ENCODE measurements around the gene FES.
"Not testable (repeated sequence)": the region's sequence is repeated elsewhere in the genome, so short reads cannot be mapped to it uniquely, and the experiment has no call there.

The FES gene

DNA sequence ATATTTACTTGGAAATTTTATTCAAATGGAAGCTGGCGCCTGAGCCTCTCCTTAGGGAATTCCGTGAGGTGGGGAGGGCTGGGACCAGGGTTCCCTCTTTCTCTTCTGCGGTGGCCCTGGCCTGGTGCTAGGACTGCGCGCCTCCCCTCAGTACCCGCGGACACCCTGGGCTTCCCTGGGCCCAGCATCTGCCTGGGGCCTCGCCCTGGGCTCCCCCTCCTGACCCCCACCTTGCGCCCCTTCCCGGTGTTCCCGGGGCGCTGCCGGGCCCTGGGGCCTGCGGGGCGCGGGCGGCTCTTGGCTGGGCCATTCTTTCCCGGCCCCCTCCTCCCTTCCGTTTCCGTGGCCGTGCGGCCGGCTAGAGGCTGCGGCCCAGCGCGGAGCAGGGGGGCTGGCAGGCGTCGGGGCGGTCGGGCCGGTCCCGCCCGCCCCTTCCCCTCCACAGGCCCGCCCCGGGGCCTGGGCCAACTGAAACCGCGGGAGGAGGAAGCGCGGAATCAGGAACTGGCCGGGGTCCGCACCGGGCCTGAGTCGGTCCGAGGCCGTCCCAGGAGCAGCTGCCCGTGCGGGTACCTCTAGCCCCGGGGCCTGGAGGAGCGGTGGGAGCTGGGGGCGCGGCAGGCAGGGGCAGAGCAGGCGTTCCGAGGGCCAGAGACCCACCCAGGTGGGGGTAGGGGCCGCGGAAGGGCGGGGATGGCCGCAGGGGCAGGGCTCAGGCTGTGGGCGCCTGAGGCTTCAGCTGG, at the start of gene FES:
TSS of gene FES (plus strand) at position 529 of the 743 bp plus-strand sequence. CDS start 542 bp downstream, outside the sequence.
- peak in 1 of 2 donors; percentile 57 for DNase-seq

- no peak for DNase-seq
These were observed 49.7 kb upstream of the FES start for GRCh38 chr15:90834626-90835025.

DNA sequence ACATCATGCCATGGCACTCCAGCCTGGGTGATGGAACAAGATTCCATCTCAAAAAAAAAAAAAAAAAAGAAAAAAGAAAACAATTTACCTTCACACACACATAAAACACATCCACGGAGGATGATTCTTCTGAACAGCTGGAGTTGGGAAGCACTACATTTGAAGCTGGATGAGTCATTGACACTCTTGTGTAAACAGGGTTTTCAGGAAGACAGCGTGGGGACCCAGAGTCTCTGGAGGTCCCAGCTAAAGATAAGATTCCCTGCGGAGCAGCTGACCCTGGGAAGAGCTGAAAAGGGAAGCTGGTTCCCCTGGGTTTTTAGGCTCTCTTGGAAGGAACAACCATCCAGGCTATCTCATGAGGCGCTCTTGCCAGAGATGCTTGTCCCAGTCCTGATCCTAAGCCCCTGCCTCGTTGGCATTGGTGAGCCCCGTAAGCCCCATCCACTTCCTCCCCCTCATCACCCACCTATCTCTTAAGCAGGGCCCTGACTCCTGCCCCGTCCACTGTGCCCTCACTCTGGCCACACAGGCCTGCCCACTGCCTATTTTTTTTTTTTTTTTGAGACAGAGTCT, 47.9 kb upstream of the FES start:
- no peak for DNase-seq

- no peak for DNase-seq
These were observed 47.2 kb upstream of the FES start for GRCh38 chr15:90837094-90837493.

DNA sequence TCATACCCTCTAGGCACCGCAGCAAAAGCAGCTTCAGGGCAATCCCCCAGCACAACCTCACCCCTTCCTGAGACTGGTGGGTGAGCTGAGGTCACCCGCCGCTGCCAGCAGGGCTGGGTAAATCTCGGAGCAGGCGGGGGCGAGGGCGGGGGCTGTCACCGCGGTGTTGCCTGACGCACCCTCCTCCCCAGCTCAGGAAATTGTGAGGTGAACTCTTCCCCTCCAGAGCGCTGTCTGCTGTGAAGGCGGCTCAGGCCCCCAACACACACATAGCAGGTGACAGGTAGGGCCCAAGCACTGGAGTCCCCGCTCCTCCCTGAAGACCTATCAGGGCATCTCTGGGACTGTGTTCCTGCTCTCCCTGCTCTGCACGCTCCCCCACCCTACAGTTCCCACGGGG, 46.2 kb upstream of the FES start:
- DNase-seq: peak in 1 of 2 donors; percentile 89

- DNase-seq: no peak
These were observed 45.8 kb upstream of the FES start for GRCh38 chr15:90838544-90838943.

GRCh38 chr15:90839187-90840071, 44.9 kb upstream of the FES start:
- DNase-seq: peak; percentile 50 to 64

DNA sequence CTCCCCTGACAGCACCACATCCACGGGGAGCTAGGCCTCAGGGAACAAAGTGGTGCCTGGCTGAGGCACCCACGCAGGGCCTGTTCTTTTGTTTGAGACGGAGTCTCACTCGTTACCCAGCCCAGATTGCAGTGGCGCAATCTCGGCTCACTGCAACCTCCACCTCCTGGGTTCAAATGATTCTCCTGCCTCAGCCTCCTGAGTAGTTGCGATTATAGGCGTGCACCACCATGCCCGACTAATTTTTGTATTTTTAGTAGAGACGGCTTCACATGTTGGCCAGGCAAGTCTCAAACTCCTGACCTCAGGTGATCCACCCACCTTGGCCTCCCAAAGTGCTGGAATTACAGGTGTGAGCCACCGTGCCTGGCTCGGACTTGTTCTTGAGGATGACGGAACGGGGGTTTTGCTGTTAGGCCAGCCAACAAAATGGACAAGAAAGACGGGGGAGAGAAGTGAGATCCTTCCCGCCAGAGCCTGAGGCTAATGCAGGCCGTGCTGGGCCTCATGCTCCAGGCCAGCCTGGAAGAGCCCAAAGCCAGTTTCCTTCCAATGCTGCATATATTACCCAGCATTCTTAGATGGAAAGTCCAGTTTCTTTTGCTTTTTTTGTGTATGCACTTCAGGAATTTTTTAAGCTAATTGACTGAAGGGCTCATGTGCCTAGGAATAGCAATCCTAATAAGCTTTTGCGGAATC, 44.0 kb upstream of the FES start:
- no peak for DNase-seq

DNA sequence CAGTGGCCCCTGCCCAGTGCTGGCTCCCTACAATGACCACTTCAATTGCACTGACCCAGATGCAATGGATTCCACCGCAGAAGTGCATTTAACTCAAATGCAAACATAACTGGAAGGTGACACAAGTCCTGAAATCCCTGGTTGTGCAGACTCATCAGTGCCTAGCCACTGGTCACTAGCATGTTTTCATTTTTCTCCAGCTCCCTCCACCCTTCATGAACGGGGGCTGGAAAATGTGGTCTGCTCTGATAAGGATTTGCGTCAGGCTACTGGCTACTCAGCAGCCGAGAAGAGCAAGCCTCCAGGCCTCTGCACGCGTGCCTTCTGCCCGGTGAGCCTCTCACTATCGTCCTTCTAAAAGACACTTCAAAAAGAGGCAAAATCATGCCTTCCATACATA, 43.4 kb upstream of the FES start:
- no peak for DNase-seq

GRCh38 chr15:90844696-90845095, 39.6 kb upstream of the FES start:
- DNase-seq: no peak

DNA sequence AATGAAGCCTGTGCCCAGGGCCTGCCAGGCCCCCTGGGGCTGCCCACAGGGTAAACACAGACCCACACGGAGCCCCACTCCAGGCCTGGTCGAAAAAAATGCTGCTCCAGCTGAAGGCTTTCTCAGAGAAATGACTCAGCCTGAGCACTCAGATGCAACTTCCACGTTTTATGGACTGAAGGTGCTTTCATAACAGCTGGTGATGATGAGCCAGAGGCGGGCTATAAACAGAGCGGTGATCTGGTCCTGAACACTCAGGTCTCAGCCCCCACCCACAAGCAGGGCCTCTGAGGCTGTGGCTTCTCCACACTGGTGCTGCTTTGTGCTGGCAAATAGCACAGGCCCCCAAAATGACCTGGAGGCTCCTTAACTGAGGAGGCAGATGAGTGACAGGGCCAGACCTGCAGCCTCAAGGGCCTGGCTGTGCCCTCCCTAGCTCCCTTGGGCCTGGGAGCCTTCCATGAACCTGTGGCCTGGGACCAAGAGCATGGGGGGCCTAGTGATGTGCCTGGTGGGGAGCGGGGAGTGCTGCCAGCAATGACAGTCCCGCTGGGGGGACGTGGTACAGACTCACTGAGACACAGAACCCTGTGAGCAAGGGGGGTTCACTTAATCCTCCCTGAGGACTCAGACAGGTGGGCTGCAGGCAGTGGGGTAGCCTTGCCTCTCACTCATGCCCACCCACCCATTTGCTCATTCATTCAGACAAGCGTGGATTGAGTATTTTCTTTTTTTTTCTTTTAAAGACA, 38.9 kb upstream of the FES start:
- DNase-seq: peak; percentile 69 to 85

GRCh38 chr15:90849424-90849823, 34.9 kb upstream of the FES start:
- DNase-seq: not testable (repeated sequence)

DNA sequence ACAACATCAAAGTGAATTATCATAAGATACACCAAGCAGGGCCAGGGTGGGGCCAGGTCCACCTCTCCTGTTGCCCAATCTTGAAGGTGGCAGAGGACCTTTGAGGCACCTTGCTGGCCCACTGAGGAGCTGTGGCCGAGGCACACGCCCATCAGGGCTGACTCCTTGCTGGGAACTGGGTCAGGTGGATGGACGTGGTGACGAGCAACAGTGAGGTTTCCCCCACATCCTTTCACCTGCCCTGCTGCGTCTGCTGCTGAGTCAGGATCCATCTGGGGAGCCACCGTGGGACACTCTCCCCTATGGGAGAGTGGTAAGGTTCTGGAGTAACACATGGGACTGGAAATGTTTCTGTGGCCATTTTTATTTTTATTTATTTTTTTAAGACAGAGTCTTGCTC, 33.2 kb upstream of the FES start:
- no peak for DNase-seq

GRCh38 chr15:90851940-90852339, 32.4 kb upstream of the FES start:
- no peak for DNase-seq

DNA sequence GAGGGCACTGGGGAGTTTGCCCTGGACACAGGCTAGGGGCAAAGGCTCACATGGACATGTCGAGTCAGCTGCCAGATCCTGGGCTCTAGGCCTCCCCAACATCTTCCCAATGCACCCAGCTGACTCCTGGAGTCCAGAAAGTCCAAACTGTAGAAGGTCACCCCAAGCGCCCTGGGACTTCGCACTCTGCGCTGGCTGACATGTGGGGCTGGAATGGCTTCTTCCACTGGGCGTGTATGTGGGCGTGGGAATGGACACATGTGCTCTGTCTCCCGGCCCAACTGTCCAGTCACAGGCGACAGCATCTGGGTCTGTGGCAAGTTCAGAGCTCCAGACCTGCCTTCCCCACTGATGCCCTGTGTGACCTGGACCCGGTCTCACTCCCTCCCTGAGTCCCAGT, 29.2 kb upstream of the FES start:
- no peak for DNase-seq

DNA sequence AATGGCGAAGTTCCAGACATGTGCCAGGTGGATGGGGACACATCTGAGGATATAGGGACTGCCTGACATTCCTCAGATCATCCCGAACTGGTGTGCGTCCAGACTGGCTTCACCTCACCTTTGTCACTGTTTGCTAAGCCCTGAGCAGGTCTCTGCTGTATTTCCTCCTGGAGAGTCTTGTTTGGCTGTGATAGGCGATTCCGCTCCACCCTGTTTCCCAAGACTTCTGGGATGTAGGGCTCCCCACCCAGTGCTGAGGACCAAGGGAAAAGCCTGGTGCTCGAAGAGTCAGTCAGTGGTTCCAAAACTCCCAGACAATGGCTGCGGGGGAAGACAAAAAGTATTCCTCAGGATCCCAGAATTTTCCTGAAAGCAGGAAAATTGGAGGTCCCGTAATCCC, 27.0 kb upstream of the FES start:
- no peak for DNase-seq

DNA sequence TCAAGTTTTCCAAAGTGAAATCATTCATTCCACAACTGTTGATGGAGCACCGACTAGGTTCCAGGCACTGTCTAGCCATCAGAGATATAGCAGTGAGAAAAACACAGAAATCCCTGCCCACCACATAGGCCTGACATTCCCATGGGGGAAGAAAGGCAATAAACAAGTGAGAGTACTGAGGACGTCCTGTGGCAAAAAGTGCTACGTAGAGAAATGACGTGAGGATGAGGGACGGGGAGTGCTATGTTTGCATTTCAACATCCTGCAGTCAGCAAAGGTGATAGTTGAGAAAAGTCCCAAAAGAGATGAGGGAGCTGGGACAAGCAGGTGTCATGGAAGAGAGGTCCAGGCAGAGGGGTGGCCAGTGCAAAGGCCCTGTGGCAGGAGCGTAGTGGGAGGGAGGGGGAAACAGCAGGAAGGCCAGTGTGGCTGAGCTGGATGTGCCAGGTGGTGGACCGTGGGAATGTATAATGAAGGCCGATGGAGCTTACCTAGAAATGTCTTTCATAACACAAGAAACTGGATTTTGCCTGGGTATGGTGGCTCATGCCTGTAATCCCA, 26.3 kb upstream of the FES start:
- no peak for DNase-seq

DNA sequence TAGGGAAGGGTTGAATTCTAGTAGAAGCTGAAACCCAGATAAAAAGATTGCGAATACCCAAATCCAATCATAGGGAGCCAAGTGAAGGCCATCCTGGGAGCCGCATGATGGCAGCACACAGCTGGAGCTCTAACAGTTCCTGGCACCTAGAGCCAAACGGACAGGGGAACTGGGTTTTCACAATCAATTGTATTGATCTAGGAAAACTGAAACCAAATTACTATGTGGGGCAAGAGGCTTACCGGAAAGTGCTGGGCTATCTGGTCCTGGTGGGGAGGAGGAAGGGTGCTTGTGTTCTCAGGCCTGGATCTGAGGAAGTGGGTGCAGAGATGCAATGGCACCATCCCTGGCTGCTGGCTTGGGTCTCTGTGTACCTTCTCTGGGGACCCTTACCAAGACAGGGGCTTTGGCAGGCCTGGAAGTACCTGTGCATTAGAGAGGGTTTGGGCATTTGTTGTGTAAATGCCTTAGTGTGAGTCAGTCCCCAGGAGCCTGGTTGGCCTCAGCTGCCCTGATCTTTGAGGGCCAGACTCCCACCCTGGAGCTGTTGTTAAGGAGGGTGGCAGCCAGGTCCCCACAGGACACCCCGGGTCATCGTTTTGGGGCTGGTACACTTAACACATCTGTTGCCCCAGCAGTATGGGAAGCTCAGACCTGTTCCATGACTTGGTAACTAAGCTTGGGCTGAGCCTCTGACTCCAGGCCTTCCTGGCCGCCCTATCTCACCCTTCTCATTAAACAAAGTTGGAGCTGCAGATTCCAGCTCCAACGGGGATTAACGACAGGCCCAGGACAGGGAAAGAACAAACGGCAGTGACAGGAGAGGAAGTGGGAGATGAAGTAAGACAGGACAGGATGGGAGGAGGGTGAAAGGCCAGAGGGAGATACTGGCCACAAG, 24.8 kb upstream of the FES start:
- DNase-seq: no peak

DNA sequence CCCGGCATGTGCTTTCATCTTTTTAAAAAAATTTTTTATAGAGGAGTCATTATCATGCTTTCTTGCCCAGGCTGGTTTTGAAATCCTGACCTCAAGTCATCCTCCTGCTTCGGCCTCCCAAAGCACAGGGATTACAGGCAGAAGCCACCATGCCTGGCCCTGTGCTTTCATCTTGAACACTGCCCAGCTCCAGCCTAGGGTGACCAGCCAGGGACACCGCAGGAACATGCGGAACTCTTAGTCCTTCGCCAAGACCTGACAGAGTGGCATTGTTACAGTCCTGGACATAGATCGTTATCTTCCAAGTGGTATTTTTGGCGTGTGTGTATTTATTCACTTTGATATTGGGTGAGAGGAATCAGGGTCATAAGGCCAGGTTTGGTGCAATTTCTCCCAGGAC, 23.9 kb upstream of the FES start:
- DNase-seq: no peak

DNA sequence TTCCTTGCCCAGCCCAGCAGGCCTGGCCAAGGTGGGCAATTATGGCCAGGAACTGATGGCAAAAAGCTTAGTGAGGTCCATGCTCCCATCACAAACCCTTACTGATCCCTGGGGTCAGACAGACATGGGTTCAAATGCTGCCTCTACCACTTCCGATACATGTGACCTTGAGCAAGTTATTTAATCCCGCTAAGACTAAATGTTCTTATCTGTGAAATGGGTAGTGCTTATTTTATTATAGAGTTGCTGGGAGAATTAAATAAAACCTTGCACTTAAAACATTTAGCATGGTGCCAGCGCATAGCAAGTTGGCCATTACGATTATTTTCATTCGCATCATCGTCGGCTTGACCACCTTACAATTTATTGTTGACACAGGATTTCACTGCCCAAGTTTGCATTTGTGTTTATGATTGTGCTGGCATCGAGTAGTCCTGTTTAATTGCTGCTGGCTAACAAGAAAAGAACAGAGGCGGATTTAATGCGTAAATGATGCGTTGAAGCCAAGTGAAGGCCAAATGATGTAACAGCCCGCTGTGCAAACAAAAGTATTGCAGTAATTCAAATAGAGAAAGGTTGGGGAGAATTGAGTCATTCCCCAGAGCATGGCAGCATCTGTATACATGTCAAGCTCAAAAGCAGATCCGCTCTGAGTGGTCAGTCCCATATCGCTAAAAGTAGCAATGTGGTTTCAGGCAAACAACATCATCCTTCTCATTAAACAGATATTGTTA, 23.2 kb upstream of the FES start:
- DNase-seq: no peak
